ENCODE measurements around the gene BRD9. TPM values are rescaled to one million over a fixed set of nuclear protein-coding genes. Genes with fewer than 3 reads are reported as not detected.

The BRD9 gene
- total and polyA plus RNA-seq, 2 of the 4 experiments (the other 2 are of a cell fraction): 22.0 to 43.4 TPM

GRCh38 chr5:914612-915011, 22.0 kb upstream of the BRD9 start:
- H3K14ac ChIP-seq (replicated peaks; ENCODE audit: low read depth, low read length): no peak overlapping the region
- H2BK20ac ChIP-seq (ENCODE audit: low read depth, low read length): no peak overlapping the region
- 0 out of 2 replicates have a peak, but pooled peaks cover 3% of the 10 kb centered on the region for H3K4me1 ChIP-seq (ENCODE audit: control insufficient read depth, insufficient read depth, low read length)
- dilution Hi-C loops (cut with HindIII; ENCODE audit: low sequenced_read_pairs, unreplicated experiment) (no loop called here), intact Hi-C loops (cut with micrococcal nuclease) (no loop called here), in situ Hi-C loops (cut with MboI; ENCODE audit: low sequenced_read_pairs) (no loop called here)
- H3K27me3 ChIP-seq (ENCODE audit: control insufficient read depth, insufficient read depth, low read length): no peaks in the 10 kb centered on the region
- H4K8ac ChIP-seq (ENCODE audit: low read depth in 2 of 2, low read length in 2 of 2): no peak overlapping the region
- TF ChIP-seq FOS (IDR thresholded peaks at IDR 0.05; ENCODE audit: low read depth, low read length): no peak
- TF ChIP-seq ELK1 (IDR thresholded peaks at IDR 0.05; ENCODE audit: borderline replicate concordance, low read depth, low read length): no peak
- no peak for TF ChIP-seq RAD21 (IDR thresholded peaks at IDR 0.05; ENCODE audit: low read length)
- no peak for TF ChIP-seq MAFK (IDR thresholded peaks at IDR 0.05; ENCODE audit: low read depth, low read length)
- no peak for TF ChIP-seq CHD1 (IDR thresholded peaks at IDR 0.05; ENCODE audit: low read depth, low read length)
- no peak for TF ChIP-seq MXI1 (IDR thresholded peaks at IDR 0.05; ENCODE audit: borderline replicate concordance, low read depth, low read length)
- TF ChIP-seq NFE2L2 (IDR thresholded peaks at IDR 0.05; ENCODE audit: low read depth, low read length): no peak
- TF ChIP-seq USF2 (IDR thresholded peaks at IDR 0.05; ENCODE audit: low read depth, low read length): no peak
- CTCF ChIA-PET: no interaction called here
- no peaks in the 10 kb centered on the region for H4K20me1 ChIP-seq (ENCODE audit: insufficient read depth, low read length)
- H3K27ac ChIP-seq (ENCODE audit: insufficient read depth, low read length): no peak overlapping the region
- no peak for ATAC-seq (ENCODE audit: low read depth)
- H2AK9ac ChIP-seq (replicated peaks; ENCODE audit: low read depth, low read length, poor library complexity): no peak overlapping the region
- H3K4me3 ChIP-seq (ENCODE audit: insufficient read depth, low read depth, low read length): no peak overlapping the region
- H3K4ac ChIP-seq (ENCODE audit: low read depth, low read length): no peak overlapping the region
- H3K9ac ChIP-seq (ENCODE audit: low read depth, low read length): no peak overlapping the region
- no peak overlapping the region for H2BK15ac ChIP-seq (ENCODE audit: low read depth, low read length)
- H3K9me3 ChIP-seq (ENCODE audit: control insufficient read depth, insufficient read depth, low read length): no peaks in the 10 kb centered on the region
- no TSS peak for BruUV-seq (replicated peaks)
- H2BK5ac ChIP-seq (ENCODE audit: low read depth, low read length, poor library complexity, severe bottlenecking): no peak overlapping the region
- H4K91ac ChIP-seq (ENCODE audit: insufficient read depth, low read depth, low read length): no peak overlapping the region
- 80% methylated on average over 5 of the region's 7 CpGs; no CpG with 5 or more reads in 1 of the 2 experiments for WGBS, 2 experiments (ENCODE audit: extremely low coverage in 2 of 2, insufficient read length in 1 of 2)
- H3K9me1 ChIP-seq (ENCODE audit: insufficient read depth, low read length): no peaks in the 10 kb centered on the region; the same call in 1 of the 2 replicates
- H2AFZ ChIP-seq (replicated peaks; ENCODE audit: low read length, poor library complexity): no peak overlapping the region
- H3K18ac ChIP-seq (ENCODE audit: low read depth, low read length): no peak overlapping the region
- H2BK120ac ChIP-seq (ENCODE audit: low read depth, low read length): no peak overlapping the region
- H4K5ac ChIP-seq (ENCODE audit: low read depth, low read length): no peak overlapping the region
- POLR2A ChIA-PET (ENCODE audit: unreplicated experiment): no interaction called here
- H3K23ac ChIP-seq (ENCODE audit: low read depth, low read length): no peak overlapping the region
- DNase-seq: no peak
- H3K79me1 ChIP-seq (ENCODE audit: low read depth in 1 of 2, low read length in 2 of 2): peaks cover 5% of the 10 kb centered on the region in 2 experiments; a peak in 2 of 4 replicates
- no peak overlapping the region for H2AK5ac ChIP-seq (ENCODE audit: low read depth, low read length)
- peaks cover 12% of the 10 kb centered on the region for H3K36me3 ChIP-seq (ENCODE audit: control insufficient read depth, insufficient read depth, low read length)
- H3K56ac ChIP-seq (ENCODE audit: extremely low read depth, insufficient read depth, low read length): no peak overlapping the region
- H3K4me2 ChIP-seq (ENCODE audit: low read depth, low read length): no peak overlapping the region

All from IMR-90 (cell line).